DND-41 (cell line): ENCODE results near the gene GAS2.

Source experiments
- ATAC-seq: fragments of 200-7000 bp; cut with Tn5 transposase; 3 replicates; pipeline ENCODE4 v1.9.1; 2021; ENCODE audit warnings: low read depth; ENCODE audit not compliant: insufficient read depth
- DNase-seq: peaks from one replicate; pipeline ENCODE4 v3.0.0-alpha.2; 2020
- H2AFZ ChIP-seq: 2 replicates; pipeline ENCODE4 v1.6.0; 2012; ENCODE audit warnings: low read depth, low read length
- H3K27ac ChIP-seq: 2 replicates; pipeline ENCODE4 v1.5.1; 2012; ENCODE audit warnings: low read length, inconsistent platforms
- H3K27me3 ChIP-seq: fragments of 200-600 bp; sonication (generic); 2 replicates; pipeline ENCODE4 v1.6.0; 2012; ENCODE audit warnings: low read length, mild to moderate bottlenecking, inconsistent platforms; ENCODE audit not compliant: insufficient read depth, poor library complexity
- H3K36me3 ChIP-seq: 2 replicates; pipeline ENCODE4 v1.5.1; 2012; ENCODE audit warnings: low read length, inconsistent platforms; ENCODE audit not compliant: insufficient read depth
- H3K4me1 ChIP-seq: 2 replicates; pipeline ENCODE4 v1.5.1; 2012; ENCODE audit warnings: mild to moderate bottlenecking, low read length; ENCODE audit not compliant: insufficient read depth
- H3K4me2 ChIP-seq: 2 replicates; pipeline ENCODE4 v1.6.0; 2012; ENCODE audit warnings: mild to moderate bottlenecking, moderate library complexity, low read length, inconsistent platforms; ENCODE audit not compliant: insufficient read depth
- H3K4me3 ChIP-seq, 2 experiments: fragments of 200-600 bp in 1 of 2; shearing (Covaris generic) in 1 of 2; 2 replicates each; pipeline ENCODE4 v1.5.1; 2012 to 2016; ENCODE audit warnings: inconsistent platforms in 2 of 2, low read length in 2 of 2, mild to moderate bottlenecking in 2 of 2, low read depth in 1 of 2, moderate library complexity in 1 of 2
- H3K79me2 ChIP-seq: 2 replicates; pipeline ENCODE4 v1.6.0; 2012; ENCODE audit warnings: low read length, inconsistent platforms; ENCODE audit not compliant: insufficient read depth
- H3K9ac ChIP-seq: 2 replicates; pipeline ENCODE4 v1.6.0; 2012; ENCODE audit warnings: low read depth, mild to moderate bottlenecking, inconsistent platforms, low read length, moderate library complexity
- H3K9me3 ChIP-seq: 2 replicates; pipeline ENCODE4 v1.5.1; 2012; ENCODE audit warnings: low read length, moderate library complexity, mild to moderate bottlenecking, inconsistent platforms; ENCODE audit not compliant: insufficient read depth, severe bottlenecking
- H4K20me1 ChIP-seq: 2 replicates; pipeline ENCODE4 v1.6.0; 2012; ENCODE audit warnings: low read length; ENCODE audit not compliant: insufficient read depth
- CTCF ChIP-seq: IDR thresholded peaks from 2 replicates; pipeline ENCODE4 v1.5.1; 2012; ENCODE audit warnings: borderline replicate concordance, low read length, moderate library complexity, mild to moderate bottlenecking; ENCODE audit not compliant: poor library complexity, severe bottlenecking; ENCODE audit errors: extremely low read depth
- EZH2 ChIP-seq: IDR thresholded peaks from 3 replicates; pipeline ENCODE4 v1.6.1; 2012; ENCODE audit warnings: borderline replicate concordance, low read depth, mild to moderate bottlenecking, moderate library complexity, low read length, inconsistent platforms; ENCODE audit not compliant: severe bottlenecking

Gene GAS2

GRCh38 chr11:22680628-22681027, 14.2 kb downstream of the GAS2 start:
- H3K79me2 ChIP-seq: no peaks in the 10 kb centered on the region
- no peaks in the 10 kb centered on the region for H3K27me3 ChIP-seq
- H3K4me1 ChIP-seq: no peaks in the 10 kb centered on the region
- no peak overlapping the region for H3K27ac ChIP-seq
- no peak for DNase-seq
- no peak overlapping the region for H3K4me2 ChIP-seq
- no peak overlapping the region for H3K9ac ChIP-seq
- ATAC-seq: no peak
- no peaks in the 10 kb centered on the region for H4K20me1 ChIP-seq
- H3K4me3 ChIP-seq: no peak overlapping the region
- no peak for TF ChIP-seq EZH2
- TF ChIP-seq CTCF: no peak
- no peaks in the 10 kb centered on the region for H3K36me3 ChIP-seq
- H3K9me3 ChIP-seq: no peaks in the 10 kb centered on the region
- no peak overlapping the region for H2AFZ ChIP-seq

GRCh38 chr11:22681281-22681812, 14.9 kb downstream of the GAS2 start:
- Histone ChIP-seq H3K4me3 (no peak overlapping the region), H2AFZ (no peak overlapping the region), H3K36me3 (no peaks in the 10 kb centered on the region), H3K4me1 (no peaks in the 10 kb centered on the region), H3K27ac (no peak overlapping the region), H3K9me3 (no peaks in the 10 kb centered on the region), H3K4me2 (no peak overlapping the region), H3K9ac (no peak overlapping the region), H4K20me1 (no peaks in the 10 kb centered on the region), H3K27me3 (no peaks in the 10 kb centered on the region), H3K79me2 (no peaks in the 10 kb centered on the region)
- DNase-seq: no peak
- TF ChIP-seq CTCF (no peak), EZH2 (no peak)
- no peak for ATAC-seq

GRCh38 chr11:22684082-22684481, 17.7 kb downstream of the GAS2 start:
- no peak overlapping the region for H2AFZ ChIP-seq
- no peaks in the 10 kb centered on the region for H3K79me2 ChIP-seq
- H3K4me2 ChIP-seq: no peak overlapping the region
- H3K36me3 ChIP-seq: no peaks in the 10 kb centered on the region
- H3K27me3 ChIP-seq: no peaks in the 10 kb centered on the region
- no peaks in the 10 kb centered on the region for H3K4me1 ChIP-seq
- no peak for ATAC-seq
- H3K9ac ChIP-seq: no peak overlapping the region
- TF ChIP-seq CTCF: no peak
- TF ChIP-seq EZH2: no peak
- DNase-seq: no peak
- no peak overlapping the region for H3K4me3 ChIP-seq
- H4K20me1 ChIP-seq: no peaks in the 10 kb centered on the region
- no peak overlapping the region for H3K27ac ChIP-seq
- no peaks in the 10 kb centered on the region for H3K9me3 ChIP-seq

GRCh38 chr11:22685111-22685510, 18.7 kb downstream of the GAS2 start:
- H2AFZ ChIP-seq: no peak overlapping the region
- no peak overlapping the region for H3K27ac ChIP-seq
- H3K9ac ChIP-seq: no peak overlapping the region
- no peaks in the 10 kb centered on the region for H4K20me1 ChIP-seq
- H3K79me2 ChIP-seq: no peaks in the 10 kb centered on the region
- no peak for TF ChIP-seq CTCF
- no peak for TF ChIP-seq EZH2
- ATAC-seq (no peak), DNase-seq (no peak)
- no peaks in the 10 kb centered on the region for H3K27me3 ChIP-seq
- H3K4me2 ChIP-seq: no peak overlapping the region
- no peaks in the 10 kb centered on the region for H3K36me3 ChIP-seq
- no peaks in the 10 kb centered on the region for H3K9me3 ChIP-seq
- peaks cover under 1% of the 10 kb centered on the region; the same call in 1 of the 2 replicates for H3K4me1 ChIP-seq
- no peak overlapping the region for H3K4me3 ChIP-seq
